Measurements from ENCODE around the gene OCEL1.

GRCh38 chr19:17235971-17236777, 10.1 kb downstream of the OCEL1 start:
- no peak for TF ChIP-seq CTCF (IDR thresholded peaks at IDR 0.05)
- no peak for TF ChIP-seq POLR2A (IDR thresholded peaks at IDR 0.05)
